VCaP (cell line): Measurements from ENCODE around the gene CAPN14.

Experiments used
- H3K27ac ChIP-seq: fragments of 450-650 bp; 2 replicates; pipeline ENCODE4 v1.5.1; 2017
- TF ChIP-seq, protein P1 (sequence below): fragments of 450-650 bp; conservative IDR thresholded peaks from 2 replicates; pipeline ENCODE4 v1.5.1; 2017; ENCODE audit warnings: mild to moderate bottlenecking, moderate library complexity

CAPN14 gene, protein sequence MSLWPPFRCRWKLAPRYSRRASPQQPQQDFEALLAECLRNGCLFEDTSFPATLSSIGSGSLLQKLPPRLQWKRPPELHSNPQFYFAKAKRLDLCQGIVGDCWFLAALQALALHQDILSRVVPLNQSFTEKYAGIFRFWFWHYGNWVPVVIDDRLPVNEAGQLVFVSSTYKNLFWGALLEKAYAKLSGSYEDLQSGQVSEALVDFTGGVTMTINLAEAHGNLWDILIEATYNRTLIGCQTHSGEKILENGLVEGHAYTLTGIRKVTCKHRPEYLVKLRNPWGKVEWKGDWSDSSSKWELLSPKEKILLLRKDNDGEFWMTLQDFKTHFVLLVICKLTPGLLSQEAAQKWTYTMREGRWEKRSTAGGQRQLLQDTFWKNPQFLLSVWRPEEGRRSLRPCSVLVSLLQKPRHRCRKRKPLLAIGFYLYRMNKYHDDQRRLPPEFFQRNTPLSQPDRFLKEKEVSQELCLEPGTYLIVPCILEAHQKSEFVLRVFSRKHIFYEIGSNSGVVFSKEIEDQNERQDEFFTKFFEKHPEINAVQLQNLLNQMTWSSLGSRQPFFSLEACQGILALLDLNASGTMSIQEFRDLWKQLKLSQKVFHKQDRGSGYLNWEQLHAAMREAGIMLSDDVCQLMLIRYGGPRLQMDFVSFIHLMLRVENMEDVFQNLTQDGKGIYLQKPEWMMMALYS

DNA sequence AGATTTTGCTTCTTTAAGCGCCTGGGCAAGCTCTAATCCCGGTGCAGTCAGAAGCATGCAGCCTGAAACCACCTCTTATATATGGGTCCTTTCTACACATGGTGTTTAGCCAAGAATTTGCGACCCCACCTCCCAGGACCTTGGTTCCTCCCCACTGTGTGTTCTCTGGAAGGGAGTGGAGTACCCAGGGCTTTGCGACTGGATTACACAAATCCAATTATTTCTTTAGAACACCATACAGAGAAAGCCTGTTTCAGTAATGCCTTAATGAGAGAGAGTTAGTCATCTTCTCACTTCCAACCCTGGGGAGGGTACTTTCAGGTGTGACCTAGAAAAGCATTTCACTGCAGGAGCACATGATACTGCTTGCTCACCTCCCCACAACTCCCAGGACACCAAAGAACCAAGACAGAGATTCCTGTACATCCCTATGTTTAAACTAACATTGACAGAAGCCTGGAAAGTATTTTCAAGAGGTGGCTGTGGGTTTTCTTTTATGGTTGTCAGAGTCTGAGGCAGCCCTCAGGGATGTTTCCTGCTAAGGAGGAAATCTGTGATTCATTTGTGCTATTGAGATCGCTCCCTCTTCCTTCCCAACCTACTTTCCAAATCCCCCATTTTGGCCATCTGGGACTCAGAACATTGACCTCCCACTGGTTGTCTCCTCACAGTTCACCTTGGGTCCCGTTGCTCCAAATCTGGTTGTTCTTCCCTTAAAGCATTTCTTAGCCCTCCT lies at the start of gene CAPN14:
CAPN14 (minus strand) TSS at position 51 of the 736 bp plus-strand sequence. CDS start 12,068 bp downstream, outside the sequence.
- TF ChIP-seq, protein P1, sequence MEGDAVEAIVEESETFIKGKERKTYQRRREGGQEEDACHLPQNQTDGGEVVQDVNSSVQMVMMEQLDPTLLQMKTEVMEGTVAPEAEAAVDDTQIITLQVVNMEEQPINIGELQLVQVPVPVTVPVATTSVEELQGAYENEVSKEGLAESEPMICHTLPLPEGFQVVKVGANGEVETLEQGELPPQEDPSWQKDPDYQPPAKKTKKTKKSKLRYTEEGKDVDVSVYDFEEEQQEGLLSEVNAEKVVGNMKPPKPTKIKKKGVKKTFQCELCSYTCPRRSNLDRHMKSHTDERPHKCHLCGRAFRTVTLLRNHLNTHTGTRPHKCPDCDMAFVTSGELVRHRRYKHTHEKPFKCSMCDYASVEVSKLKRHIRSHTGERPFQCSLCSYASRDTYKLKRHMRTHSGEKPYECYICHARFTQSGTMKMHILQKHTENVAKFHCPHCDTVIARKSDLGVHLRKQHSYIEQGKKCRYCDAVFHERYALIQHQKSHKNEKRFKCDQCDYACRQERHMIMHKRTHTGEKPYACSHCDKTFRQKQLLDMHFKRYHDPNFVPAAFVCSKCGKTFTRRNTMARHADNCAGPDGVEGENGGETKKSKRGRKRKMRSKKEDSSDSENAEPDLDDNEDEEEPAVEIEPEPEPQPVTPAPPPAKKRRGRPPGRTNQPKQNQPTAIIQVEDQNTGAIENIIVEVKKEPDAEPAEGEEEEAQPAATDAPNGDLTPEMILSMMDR: no peak
- H3K27ac ChIP-seq: no peak within 1 kb of the TSS

GRCh38 chr2:31266804-31267203 lies 49.5 kb upstream of the CAPN14 start:
- no peak overlapping the region for H3K27ac ChIP-seq
- TF ChIP-seq, protein P1: no peak

GRCh38 chr2:31265234-31265633 lies 47.9 kb upstream of the CAPN14 start:
- H3K27ac ChIP-seq: no peak overlapping the region
- TF ChIP-seq, protein P1: no peak

GRCh38 chr2:31263636-31264190 lies 46.4 kb upstream of the CAPN14 start:
- TF ChIP-seq, protein P1: no peak
- no peak overlapping the region for H3K27ac ChIP-seq

DNA sequence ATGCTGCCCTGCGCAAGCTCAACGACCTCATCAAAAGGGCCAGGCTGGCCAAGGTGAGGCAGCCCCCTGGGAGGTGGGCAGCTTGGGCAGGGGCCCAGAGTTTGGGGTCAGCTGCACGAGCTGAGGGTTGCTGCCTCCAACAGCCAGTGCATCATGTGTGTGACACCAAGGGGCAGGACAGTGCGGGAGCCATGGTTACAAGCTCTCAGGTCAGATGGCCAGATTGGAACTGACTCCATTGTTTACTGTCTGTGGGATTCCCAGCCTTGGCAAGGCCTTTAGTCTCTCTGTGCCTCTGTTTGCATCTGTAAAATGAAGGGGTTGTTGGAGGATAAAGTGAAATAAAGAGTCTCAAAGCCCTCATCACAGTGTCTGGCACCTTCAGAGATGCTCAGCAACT lies 43.6 kb upstream of the CAPN14 start:
- TF ChIP-seq, protein P1: no peak
- no peak overlapping the region for H3K27ac ChIP-seq

DNA sequence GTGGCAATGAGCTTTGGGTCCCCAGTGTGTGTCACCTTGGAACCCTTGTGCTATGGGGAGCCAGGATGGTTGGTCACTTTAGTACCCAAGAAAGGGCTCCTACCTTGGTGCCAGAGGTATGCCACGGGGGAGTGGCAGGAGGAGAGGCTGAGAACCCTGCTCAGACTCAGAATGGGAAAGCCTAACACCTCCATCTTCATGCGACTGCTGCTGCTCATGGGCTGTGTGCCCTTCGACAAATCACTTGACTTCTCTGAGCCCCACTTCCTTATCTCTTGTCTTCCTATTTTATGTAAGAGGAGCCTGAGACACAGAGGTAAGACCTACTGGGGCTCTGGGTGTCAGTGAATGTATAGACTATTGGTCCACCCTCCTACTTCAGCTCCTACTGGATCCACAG lies 41.8 kb upstream of the CAPN14 start:
- TF ChIP-seq, protein P1: no peak

DNA sequence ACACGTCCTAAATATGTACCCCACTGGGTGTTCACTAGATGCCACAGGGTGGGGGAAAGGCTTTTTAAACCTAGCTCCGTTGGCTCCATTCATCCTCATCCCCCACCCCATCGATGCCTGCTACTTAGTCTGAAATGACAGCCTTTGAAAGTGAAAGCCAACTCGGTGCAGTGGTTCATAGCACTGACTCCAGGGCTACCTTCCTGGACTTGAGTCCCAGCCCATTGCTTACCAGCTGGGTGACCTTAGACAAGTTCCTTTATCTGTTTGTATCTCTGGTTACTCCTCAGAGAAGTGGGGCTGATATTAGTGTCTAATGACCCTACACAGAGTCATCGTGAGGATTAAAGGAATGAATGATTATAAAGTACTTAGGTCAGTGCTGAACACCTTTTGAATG lies 41.0 kb upstream of the CAPN14 start:
- TF ChIP-seq, protein P1: no peak
- H3K27ac ChIP-seq: no peak overlapping the region

More for the DNA sequence above, 41.8 kb upstream of the CAPN14 start:
- H3K27ac ChIP-seq: no peak overlapping the region
